ENCODE measurements around the gene JPT2. TPM values are rescaled to one million over a fixed set of nuclear protein-coding genes. Genes with fewer than 3 reads are reported as not detected.

JPT2 gene
- total RNA-seq, 1 donor: 45.9 TPM

DNA sequence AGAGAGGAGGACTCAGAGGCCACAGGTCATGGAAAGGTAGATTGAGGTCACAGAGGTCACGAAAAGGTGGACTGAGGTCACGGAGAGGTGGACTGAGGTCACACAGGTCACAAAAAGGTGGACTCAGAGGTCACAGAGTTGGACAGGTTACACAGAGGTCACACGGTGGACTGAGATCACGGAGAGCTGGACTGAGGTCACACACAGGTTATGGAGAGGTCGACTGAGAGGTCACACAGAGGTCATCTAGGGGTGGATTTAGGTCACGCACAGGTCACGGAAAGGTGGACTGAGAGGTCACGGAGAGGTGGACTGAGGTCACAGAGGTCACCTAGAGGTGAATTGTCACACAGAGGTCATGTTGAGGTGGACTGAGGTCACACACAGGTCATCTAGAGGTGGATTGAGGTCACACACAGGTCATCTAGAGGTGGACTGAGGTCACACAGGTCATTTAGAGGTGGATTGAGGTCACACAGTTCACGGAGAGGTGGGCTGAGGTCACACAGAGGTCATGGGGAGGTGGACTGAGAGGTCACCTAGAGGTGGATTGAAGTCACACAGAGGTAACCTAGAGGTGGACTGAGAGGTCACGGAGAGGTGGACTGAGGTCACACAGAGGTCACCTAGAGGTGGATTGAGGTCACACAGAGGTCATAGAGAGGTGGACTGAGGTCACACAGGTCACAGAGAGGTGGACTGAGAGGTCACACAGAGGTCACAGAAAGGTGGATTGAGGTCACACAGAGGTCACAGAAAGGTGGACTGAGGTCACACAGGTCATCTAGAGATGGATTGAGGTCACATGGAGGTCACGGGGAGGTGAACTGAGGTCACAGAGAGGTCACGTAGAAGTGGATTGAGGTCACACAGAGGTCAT, 26.7 kb upstream of the JPT2 start:
- peak; percentile 18 for DNase-seq (ENCODE audit: low read depth)
- H3K4me3 ChIP-seq (ENCODE audit: low read depth, low read length): no peak overlapping the region
- TF ChIP-seq, protein P1, sequence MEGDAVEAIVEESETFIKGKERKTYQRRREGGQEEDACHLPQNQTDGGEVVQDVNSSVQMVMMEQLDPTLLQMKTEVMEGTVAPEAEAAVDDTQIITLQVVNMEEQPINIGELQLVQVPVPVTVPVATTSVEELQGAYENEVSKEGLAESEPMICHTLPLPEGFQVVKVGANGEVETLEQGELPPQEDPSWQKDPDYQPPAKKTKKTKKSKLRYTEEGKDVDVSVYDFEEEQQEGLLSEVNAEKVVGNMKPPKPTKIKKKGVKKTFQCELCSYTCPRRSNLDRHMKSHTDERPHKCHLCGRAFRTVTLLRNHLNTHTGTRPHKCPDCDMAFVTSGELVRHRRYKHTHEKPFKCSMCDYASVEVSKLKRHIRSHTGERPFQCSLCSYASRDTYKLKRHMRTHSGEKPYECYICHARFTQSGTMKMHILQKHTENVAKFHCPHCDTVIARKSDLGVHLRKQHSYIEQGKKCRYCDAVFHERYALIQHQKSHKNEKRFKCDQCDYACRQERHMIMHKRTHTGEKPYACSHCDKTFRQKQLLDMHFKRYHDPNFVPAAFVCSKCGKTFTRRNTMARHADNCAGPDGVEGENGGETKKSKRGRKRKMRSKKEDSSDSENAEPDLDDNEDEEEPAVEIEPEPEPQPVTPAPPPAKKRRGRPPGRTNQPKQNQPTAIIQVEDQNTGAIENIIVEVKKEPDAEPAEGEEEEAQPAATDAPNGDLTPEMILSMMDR (IDR thresholded peaks at IDR 0.05; ENCODE audit: insufficient read depth, low read length): no peak

DNA sequence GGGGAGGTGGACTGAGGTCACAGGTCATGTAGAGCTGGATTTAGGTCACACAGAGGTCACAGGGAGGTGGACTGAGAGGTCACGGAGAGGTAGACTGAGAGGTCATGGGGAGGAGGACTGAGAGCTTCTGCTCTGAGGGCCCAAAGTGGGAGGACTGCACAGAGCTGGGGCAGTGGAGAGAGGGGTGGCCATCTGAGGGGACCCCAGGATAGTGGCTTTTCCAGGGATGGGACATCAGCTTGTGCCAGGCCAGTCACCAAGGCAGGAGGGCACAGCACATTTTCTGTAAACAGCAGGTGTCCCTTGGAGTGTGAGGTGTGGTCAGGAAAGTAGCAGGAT, 26.1 kb upstream of the JPT2 start:
- no peak for DNase-seq (ENCODE audit: low read depth)
- TF ChIP-seq, protein P1 (IDR thresholded peaks at IDR 0.05; ENCODE audit: insufficient read depth, low read length): no peak
- no peak overlapping the region for H3K4me3 ChIP-seq (ENCODE audit: low read depth, low read length)

DNA sequence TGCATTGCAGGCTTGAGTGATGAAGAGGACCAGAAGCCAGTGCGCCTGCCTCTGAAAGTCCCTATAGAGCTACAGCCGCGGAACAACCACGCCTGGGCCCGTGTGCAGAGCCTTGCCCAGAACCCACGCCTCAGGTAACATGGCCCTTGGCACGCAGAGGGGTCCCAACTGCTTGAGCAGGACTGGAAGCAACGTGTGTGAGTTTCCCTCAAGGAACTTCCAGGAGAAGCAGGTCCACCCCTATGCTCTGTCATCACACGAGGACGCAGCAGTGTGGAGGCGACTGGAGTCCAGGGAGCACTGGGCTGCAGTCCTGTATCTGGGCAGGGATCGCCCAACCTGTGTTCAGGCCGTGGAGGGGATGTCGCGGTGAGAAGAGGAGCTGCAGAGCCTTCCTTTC, 25.1 kb upstream of the JPT2 start:
- no peak overlapping the region for H3K4me3 ChIP-seq (ENCODE audit: low read depth, low read length)
- TF ChIP-seq, protein P1 (IDR thresholded peaks at IDR 0.05; ENCODE audit: insufficient read depth, low read length): no peak
- no peak for DNase-seq (ENCODE audit: low read depth)

DNA sequence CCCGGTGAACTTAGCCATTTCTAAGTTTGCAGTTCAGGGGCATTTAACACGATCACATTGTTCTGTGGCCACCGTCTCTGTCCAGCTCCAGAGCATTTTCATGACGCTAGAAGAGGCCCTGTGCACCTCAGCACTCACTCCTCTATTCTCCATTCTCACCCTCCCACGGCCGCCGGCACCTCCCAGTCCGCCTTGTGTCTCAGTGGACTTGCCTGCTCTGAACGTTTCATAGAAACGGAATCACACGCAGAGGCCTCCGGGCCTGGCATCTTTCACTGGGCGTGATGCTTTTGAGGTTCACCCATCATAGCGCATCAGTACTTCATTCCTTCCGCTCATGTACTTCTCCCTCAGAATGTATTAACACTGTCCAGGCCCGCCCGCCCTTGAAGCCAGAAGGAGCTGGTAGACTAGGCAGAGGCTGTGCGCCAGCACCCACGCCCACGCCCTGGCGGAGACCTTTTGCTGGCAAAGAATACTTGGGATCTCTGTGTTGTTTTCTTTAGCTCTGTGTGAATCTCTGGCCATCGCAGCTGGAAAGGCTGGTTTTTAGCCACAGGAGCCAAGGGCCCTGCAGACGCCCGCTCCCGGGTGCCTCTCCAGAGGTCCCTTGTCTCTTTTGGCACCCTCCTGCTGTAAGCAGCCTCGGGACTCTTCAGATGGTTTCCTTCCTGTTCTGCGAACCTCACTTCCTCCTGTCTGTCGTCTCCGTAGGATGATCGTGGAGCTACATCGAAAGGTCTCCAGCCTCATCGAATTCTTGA, 23.4 kb upstream of the JPT2 start:
- TF ChIP-seq, protein P1 (IDR thresholded peaks at IDR 0.05; ENCODE audit: insufficient read depth, low read length): no peak
- no peak overlapping the region for H3K4me3 ChIP-seq (ENCODE audit: low read depth, low read length)
- no peak for DNase-seq (ENCODE audit: low read depth)

DNA sequence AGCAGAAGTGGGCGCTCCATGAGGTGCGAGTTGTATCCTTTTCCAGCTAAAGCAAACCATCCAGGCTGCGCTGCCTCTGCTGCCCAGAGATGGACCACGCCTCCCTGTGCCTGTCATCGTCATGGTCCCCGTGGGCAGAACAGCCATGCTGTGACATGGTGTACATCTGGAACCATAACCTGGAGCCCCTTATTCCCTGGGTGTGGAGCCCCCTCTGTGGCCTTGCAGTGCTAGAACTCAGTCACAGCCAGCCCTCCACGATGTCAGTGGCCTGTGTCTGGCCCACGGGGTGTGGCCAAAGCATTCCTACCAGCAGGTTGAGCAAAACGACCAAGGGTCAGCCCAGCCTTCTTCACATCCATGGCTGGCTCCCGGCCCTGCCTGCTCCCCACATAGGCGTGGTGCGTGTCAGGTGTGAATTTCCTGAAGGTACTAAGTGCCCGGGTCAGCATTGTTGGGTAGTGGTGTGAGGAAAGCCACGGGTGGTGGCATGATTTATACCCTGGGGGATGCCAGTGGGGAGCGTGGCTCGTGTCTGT, 22.7 kb upstream of the JPT2 start:
- TF ChIP-seq, protein P1 (IDR thresholded peaks at IDR 0.05; ENCODE audit: insufficient read depth, low read length): no peak
- no peak overlapping the region for H3K4me3 ChIP-seq (ENCODE audit: low read depth, low read length)
- no peak for DNase-seq (ENCODE audit: low read depth)

DNA sequence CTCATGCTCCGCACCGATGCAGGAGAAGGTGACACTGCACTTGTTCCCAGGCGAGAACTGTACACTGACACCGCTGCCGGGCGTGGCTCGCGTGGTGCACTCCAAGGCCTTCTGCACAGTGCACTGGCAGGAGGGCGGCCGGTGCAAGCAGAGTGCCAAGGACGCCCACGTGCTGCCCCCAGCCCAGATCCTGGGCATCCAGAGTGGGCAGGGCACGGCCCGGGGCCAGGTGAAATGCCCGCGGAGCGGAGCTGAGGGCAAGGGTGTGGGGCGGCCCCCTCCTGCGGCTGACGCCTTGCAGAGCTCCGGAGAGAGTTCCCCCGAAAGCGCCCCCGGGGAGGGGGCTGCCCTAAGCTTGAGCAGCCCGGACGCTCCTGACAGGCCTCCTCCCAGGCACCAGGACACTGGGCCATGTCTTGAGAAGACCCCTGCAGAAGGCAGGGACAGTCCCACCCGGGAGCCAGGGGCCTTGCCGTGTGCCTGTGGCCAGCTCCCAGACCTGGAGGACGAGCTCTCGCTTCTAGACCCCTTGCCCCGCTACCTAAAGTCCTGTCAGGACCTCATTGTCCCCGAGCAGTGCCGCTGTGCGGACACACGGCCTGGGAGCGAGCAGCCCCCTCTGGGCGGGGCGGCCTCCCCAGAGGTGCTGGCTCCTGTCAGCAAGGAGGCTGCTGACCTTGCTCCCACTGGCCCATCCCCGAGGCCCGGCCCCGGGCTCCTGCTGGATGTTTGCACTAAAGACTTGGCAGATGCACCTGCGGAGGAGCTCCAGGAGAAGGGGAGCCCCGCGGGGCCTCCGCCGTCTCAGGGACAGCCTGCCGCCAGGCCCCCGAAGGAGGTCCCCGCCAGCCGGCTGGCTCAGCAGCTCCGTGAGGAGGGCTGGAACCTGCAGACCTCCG, 21.9 kb upstream of the JPT2 start:
- TF ChIP-seq, protein P1 (IDR thresholded peaks at IDR 0.05; ENCODE audit: insufficient read depth, low read length): no peak
- no peak overlapping the region for H3K4me3 ChIP-seq (ENCODE audit: low read depth, low read length)
- DNase-seq (ENCODE audit: low read depth): no peak

Measured in fibroblast of the aortic adventitia (primary cell).